HCT116 (cell line): Measurements from ENCODE around the gene GNB1. TPM values are rescaled to one million over a fixed set of nuclear protein-coding genes. Genes with fewer than 3 reads are reported as not detected.

Experiments
- ATAC-seq: fragments of 200-7000 bp; cut with Tn5 transposase; 2 replicates; pipeline ENCODE4 v1.9.1; 2020; ENCODE audit warnings: mild to moderate bottlenecking, moderate library complexity
- BruUV-seq: library from RNA; stranded (reverse); fragments of 400-500 nt; replicated peaks from 2 replicates; lab custom pipeline; 2021; lab: Mats Ljungman, UMichigan
- CTCF ChIA-PET: fragments of 300-600 bp; sonication (Branson Sonifier 250); formaldehyde crosslinking; loops from one replicate; lab custom pipeline; 2021; ENCODE audit warnings: antibody characterized with exemption; lab: Charles Lee
- POLR2A ChIA-PET: fragments of 300-600, 350-600 bp; sonication (Branson Sonifier 250); formaldehyde crosslinking; loops from one replicate; lab custom pipeline; 2021; ENCODE audit warnings: antibody characterized with exemption; lab: Charles Lee
- RAD21 ChIA-PET, 2 experiments: fragments of 300-600 bp; sonication (Branson Sonifier 250); formaldehyde crosslinking; loops; one replicate each; lab custom pipeline; 2023; ENCODE audit warnings: low total read pairs in 2 of 2; ENCODE audit not compliant: uncharacterized antibody in 2 of 2, unreplicated experiment in 2 of 2, low non-redundant PET in 1 of 2; lab: Charles Lee
- DNase-seq: peaks from one replicate; pipeline ENCODE4 v3.0.0-alpha.2; 2010; ENCODE audit warnings: low read depth, low spot score
- H2AFZ ChIP-seq: fragments of 200-600 bp; shearing (Covaris generic), sonication (generic); 2 replicates; pipeline ENCODE4 v1.6.1; 2017; ENCODE audit warnings: low read depth, mixed run types, mixed read lengths, antibody characterized with exemption, low read length; ENCODE audit not compliant: poor library complexity, severe bottlenecking
- H3K27ac ChIP-seq: 2 replicates; pipeline ENCODE4 v1.5.1; 2012; ENCODE audit warnings: low read depth, low read length
- H3K27me3 ChIP-seq: fragments of 200-600 bp; sonication (generic); 2 replicates; pipeline ENCODE4 v1.6.1; 2016; ENCODE audit warnings: mixed run types, low read length, mixed read lengths; ENCODE audit not compliant: insufficient read depth
- H3K36me3 ChIP-seq, 2 experiments: fragments of 200-500 bp in 1 of 2; fragments of 200-600 bp in 1 of 2; sonication (Bioruptor generic) in 1 of 2; sonication (generic) in 1 of 2; 2 replicates each; pipeline versions ENCODE4 v1.5.1 to v1.6.1; 2014 to 2016; ENCODE audit warnings: low read length in 2 of 2, inconsistent platforms in 1 of 2, mixed read lengths in 1 of 2, mixed run types in 1 of 2; ENCODE audit not compliant: insufficient read depth in 2 of 2, control insufficient read depth in 1 of 2
- H3K4me1 ChIP-seq, 2 experiments: fragments of 200-600 bp in 1 of 2; sonication (generic) in 1 of 2; 2 replicates each; pipeline versions ENCODE4 v1.5.1 to v1.6.1; 2012 to 2017; ENCODE audit warnings: low read length in 2 of 2, inconsistent platforms in 1 of 2, mild to moderate bottlenecking in 1 of 2, mixed read lengths in 1 of 2, mixed run types in 1 of 2, moderate library complexity in 1 of 2; ENCODE audit not compliant: insufficient read depth in 2 of 2, control insufficient read depth in 1 of 2
- H3K4me2 ChIP-seq: fragments of 200-600 bp; sonication (generic); 2 replicates; pipeline ENCODE4 v1.6.1; 2017; ENCODE audit warnings: mixed run types, low read length, mixed read lengths
- H3K4me3 ChIP-seq, 2 experiments: fragments of 200-600 bp in 1 of 2; sonication (generic) in 1 of 2; replicated peaks in 1 of 2; 2 replicates each; pipeline ENCODE4 v1.5.1; 2011 to 2016; ENCODE audit warnings: low read length in 2 of 2, control low read depth in 1 of 2, low read depth in 1 of 2, mild to moderate bottlenecking in 1 of 2, mixed read lengths in 1 of 2, mixed run types in 1 of 2
- H3K79me2 ChIP-seq: fragments of 200-600 bp; sonication (generic); 2 replicates; pipeline ENCODE4 v1.6.1; 2017; ENCODE audit warnings: mild to moderate bottlenecking, mixed run types, low read length, moderate library complexity, mixed read lengths; ENCODE audit not compliant: insufficient read depth
- H3K9ac ChIP-seq: fragments of 200-600 bp; sonication (generic); 2 replicates; pipeline ENCODE4 v1.6.1; 2016; ENCODE audit warnings: low read length, mixed read lengths
- H3K9me2 ChIP-seq: fragments of 200-600 bp; sonication (generic), shearing (Covaris generic); 2 replicates; pipeline ENCODE4 v1.6.1; 2017; ENCODE audit warnings: mixed run types, mild to moderate bottlenecking, moderate library complexity; ENCODE audit not compliant: insufficient read depth
- H3K9me3 ChIP-seq, 2 experiments: fragments of 200-500 bp in 1 of 2; fragments of 200-600 bp in 1 of 2; sonication (Bioruptor generic) in 1 of 2; sonication (generic) in 1 of 2; 2 replicates each; pipeline ENCODE4 v1.6.1; 2014 to 2017; ENCODE audit warnings: low read length in 2 of 2, mixed read lengths in 2 of 2, inconsistent platforms in 1 of 2, low read depth in 1 of 2, mild to moderate bottlenecking in 1 of 2, mixed run types in 1 of 2, moderate library complexity in 1 of 2; ENCODE audit not compliant: control insufficient read depth in 1 of 2, insufficient read depth in 1 of 2
- H4K20me1 ChIP-seq: fragments of 200-600 bp; sonication (generic), shearing (Covaris generic); 2 replicates; pipeline ENCODE4 v1.6.1; 2017; ENCODE audit warnings: mixed run types, mild to moderate bottlenecking, moderate library complexity; ENCODE audit not compliant: insufficient read depth
- CEBPB ChIP-seq: IDR thresholded peaks from 2 replicates; pipeline ENCODE4 v1.6.1; 2012; ENCODE audit warnings: low read depth
- EGR1 ChIP-seq: IDR thresholded peaks from 2 replicates; pipeline ENCODE4 v1.6.1; 2012; ENCODE audit warnings: low read depth
- ELF1 ChIP-seq: IDR thresholded peaks from 2 replicates; pipeline ENCODE4 v1.6.1; 2012; ENCODE audit warnings: low read depth, borderline replicate concordance
- EZH2phosphoT487 ChIP-seq: fragments of 200-600 bp; IDR thresholded peaks from 2 replicates; pipeline ENCODE4 v1.6.1; 2018; ENCODE audit warnings: antibody characterized with exemption, borderline replicate concordance
- FOSL1 ChIP-seq: IDR thresholded peaks from 2 replicates; pipeline ENCODE4 v1.6.1; 2012; ENCODE audit warnings: low read depth
- JUND ChIP-seq: IDR thresholded peaks from 2 replicates; pipeline ENCODE4 v1.6.1; 2012
- POLR2AphosphoS5 ChIP-seq: IDR thresholded peaks from 2 replicates; pipeline ENCODE4 v1.6.1; 2011; ENCODE audit warnings: mild to moderate bottlenecking, low read depth, low read length, moderate library complexity
- SIN3A ChIP-seq: IDR thresholded peaks from 2 replicates; pipeline ENCODE4 v1.6.1; 2012; ENCODE audit warnings: low read depth
- SP1 ChIP-seq: IDR thresholded peaks from 2 replicates; pipeline ENCODE4 v1.6.1; 2012; ENCODE audit warnings: low read depth
- SRF ChIP-seq: IDR thresholded peaks from 2 replicates; pipeline ENCODE4 v1.6.1; 2012; ENCODE audit warnings: low read depth
- TCF7L2 ChIP-seq: IDR thresholded peaks from 2 replicates; pipeline ENCODE4 v1.7.0; 2011; ENCODE audit warnings: borderline replicate concordance, inconsistent platforms; ENCODE audit not compliant: insufficient read depth, insufficient read length; ENCODE audit errors: extremely low read depth
- ZFX ChIP-seq: fragments of 450-650 bp; IDR thresholded peaks from 2 replicates; pipeline ENCODE4 v1.6.1; 2017
- ZNF274 ChIP-seq: fragments of 200-500 bp; sonication (Bioruptor generic); IDR thresholded peaks from 2 replicates; pipeline ENCODE4 v1.6.1; 2014; ENCODE audit warnings: mild to moderate bottlenecking, low read depth, low read length, inconsistent platforms
- intact Hi-C: fragments of 100-400 bp; cut with micrococcal nuclease; formaldehyde crosslinking; loops from 2 replicates; pipeline ENCODE4 v1.10.0; 2022
- total RNA-seq: library from RNA; stranded (reverse); gene quantifications from one replicate; pipeline ENCODE4 v1.2.1, GENCODE V29; 2021; ENCODE audit not compliant: unreplicated experiment
- TF ChIP-seq, protein P1 (sequence below), 3 experiments: fragments of 200-600 bp in 1 of 3; sonication (generic) in 1 of 3; IDR thresholded peaks in 2 of 3; conservative IDR thresholded peaks in 1 of 3; 2 replicates each; pipeline ENCODE4 v1.5.1; 2012 to 2017; ENCODE audit warnings: low read depth in 2 of 3, low read length in 2 of 3, antibody characterized with exemption in 1 of 3, borderline replicate concordance in 1 of 3, control low read depth in 1 of 3, mild to moderate bottlenecking in 1 of 3, mixed read lengths in 1 of 3, mixed run types in 1 of 3, moderate library complexity in 1 of 3; ENCODE audit not compliant: insufficient read depth in 1 of 3
- TF ChIP-seq, protein P2 (sequence below): IDR thresholded peaks from 2 replicates; pipeline ENCODE4 v1.6.1; 2012
- TF ChIP-seq, protein P3 (sequence below): IDR thresholded peaks from 2 replicates; pipeline ENCODE4 v1.6.1; 2011; ENCODE audit warnings: mild to moderate bottlenecking, low read length, moderate library complexity; ENCODE audit not compliant: insufficient replicate concordance; ENCODE audit errors: extremely low read depth

GNB1 gene
- total RNA-seq, 1 experiment from 2014 or later, result 371 TPM

DNA sequence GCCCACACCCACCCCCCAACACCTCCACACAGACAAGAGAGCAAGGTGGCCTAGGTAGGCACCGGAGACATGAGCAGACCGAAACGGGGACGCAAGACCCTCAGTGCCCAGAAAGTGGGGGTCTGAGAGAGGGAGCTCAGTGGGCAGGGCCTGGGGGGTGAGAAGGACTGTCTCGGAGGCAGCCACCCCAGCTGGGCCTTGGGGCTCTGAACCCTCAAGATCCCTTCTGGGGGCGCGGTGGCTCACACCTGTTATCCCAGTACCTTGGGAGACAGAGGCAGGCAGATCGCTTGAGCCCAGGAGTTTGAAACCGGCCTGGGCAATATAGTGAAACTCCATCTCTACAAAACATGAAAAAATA lies 9.1 kb upstream of the GNB1 start (continued):
- TF ChIP-seq SIN3A, result no peak
- TF ChIP-seq, protein P1, sequence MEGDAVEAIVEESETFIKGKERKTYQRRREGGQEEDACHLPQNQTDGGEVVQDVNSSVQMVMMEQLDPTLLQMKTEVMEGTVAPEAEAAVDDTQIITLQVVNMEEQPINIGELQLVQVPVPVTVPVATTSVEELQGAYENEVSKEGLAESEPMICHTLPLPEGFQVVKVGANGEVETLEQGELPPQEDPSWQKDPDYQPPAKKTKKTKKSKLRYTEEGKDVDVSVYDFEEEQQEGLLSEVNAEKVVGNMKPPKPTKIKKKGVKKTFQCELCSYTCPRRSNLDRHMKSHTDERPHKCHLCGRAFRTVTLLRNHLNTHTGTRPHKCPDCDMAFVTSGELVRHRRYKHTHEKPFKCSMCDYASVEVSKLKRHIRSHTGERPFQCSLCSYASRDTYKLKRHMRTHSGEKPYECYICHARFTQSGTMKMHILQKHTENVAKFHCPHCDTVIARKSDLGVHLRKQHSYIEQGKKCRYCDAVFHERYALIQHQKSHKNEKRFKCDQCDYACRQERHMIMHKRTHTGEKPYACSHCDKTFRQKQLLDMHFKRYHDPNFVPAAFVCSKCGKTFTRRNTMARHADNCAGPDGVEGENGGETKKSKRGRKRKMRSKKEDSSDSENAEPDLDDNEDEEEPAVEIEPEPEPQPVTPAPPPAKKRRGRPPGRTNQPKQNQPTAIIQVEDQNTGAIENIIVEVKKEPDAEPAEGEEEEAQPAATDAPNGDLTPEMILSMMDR (IDR thresholded peaks at IDR 0.05 in 2 of 3, conservative IDR thresholded peaks at IDR 0.05 in 1 of 3; ENCODE audit: borderline replicate concordance in 1 of 3, insufficient read depth in 1 of 3, low read depth in 2 of 3, low read length in 2 of 3), result no peak
- TF ChIP-seq ZFX, result no peak
- TF ChIP-seq FOSL1, result no peak
- no peak for TF ChIP-seq TCF7L2
- no peak for TF ChIP-seq CEBPB
- TF ChIP-seq SRF, result no peak
- TF ChIP-seq POLR2AphosphoS5, result no peak

DNA sequence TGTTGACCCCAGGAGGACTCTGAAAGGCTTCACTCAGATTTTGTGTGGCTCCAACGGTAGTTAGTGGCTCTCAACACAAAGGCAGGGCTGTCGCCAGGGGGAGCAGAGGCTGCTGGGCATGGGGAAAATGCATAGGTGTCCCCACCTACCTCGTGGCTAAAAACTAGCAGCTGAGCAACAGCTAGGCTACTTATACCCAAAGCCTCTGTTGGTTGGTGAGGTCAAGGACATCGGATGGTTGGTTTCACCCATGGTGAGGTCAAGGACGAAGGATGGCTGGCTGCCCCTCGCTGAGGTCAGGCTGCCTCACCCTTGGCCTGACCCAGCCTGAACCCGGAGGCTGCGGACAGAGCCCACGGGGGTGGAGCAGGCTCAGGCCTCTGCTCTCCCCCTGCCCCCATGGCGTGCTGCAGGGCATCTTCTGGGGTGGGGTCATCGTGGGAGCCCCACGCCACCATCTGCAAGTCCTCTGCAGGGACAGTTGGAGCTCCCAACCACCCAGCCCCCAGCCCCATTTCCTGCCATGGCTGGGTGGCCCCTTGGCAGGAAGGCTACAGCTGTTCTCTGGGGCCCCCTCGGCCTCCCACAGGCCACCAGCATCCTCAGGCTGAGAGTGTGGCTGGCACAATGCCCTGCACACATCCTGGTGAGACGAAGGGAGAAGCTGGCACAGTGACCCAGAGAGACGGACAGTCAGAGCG lies 8.5 kb upstream of the GNB1 start:
- H3K9me2 ChIP-seq, result no peaks in the 10 kb centered on the region
- BruUV-seq, result no TSS peak
- ChIA-PET RAD21 (interaction anchor here in 1 of 2 experiments (1.1 kb wide), 1 partner anchor 9 kb away, joined by 3 read pairs; no protein-coding TSS in a partner anchor), POLR2A (no interaction called here), CTCF (interaction anchor here (2.2 kb wide), 1 partner anchor 9 kb away, joined by 9 read pairs; no protein-coding TSS in a partner anchor)
- intact Hi-C loops, result no loop called here
- H3K9me3 ChIP-seq, result no peaks in the 10 kb centered on the region
- no peak for ATAC-seq
- TF ChIP-seq SP1 (no peak), FOSL1 (no peak), ELF1 (no peak), EZH2phosphoT487 (no peak), JUND (no peak), EGR1 (no peak), SRF (no peak), TCF7L2 (no peak), CEBPB (no peak), ZNF274 (no peak)
- TF ChIP-seq, protein P2, sequence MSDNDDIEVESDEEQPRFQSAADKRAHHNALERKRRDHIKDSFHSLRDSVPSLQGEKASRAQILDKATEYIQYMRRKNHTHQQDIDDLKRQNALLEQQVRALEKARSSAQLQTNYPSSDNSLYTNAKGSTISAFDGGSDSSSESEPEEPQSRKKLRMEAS, result no peak
- TF ChIP-seq, protein P3, sequence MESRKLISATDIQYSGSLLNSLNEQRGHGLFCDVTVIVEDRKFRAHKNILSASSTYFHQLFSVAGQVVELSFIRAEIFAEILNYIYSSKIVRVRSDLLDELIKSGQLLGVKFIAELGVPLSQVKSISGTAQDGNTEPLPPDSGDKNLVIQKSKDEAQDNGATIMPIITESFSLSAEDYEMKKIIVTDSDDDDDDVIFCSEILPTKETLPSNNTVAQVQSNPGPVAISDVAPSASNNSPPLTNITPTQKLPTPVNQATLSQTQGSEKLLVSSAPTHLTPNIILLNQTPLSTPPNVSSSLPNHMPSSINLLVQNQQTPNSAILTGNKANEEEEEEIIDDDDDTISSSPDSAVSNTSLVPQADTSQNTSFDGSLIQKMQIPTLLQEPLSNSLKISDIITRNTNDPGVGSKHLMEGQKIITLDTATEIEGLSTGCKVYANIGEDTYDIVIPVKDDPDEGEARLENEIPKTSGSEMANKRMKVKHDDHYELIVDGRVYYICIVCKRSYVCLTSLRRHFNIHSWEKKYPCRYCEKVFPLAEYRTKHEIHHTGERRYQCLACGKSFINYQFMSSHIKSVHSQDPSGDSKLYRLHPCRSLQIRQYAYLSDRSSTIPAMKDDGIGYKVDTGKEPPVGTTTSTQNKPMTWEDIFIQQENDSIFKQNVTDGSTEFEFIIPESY, result no peak
- no peak overlapping the region for H3K4me2 ChIP-seq
- no peak overlapping the region for H3K27ac ChIP-seq
- no peaks in the 10 kb centered on the region for H3K36me3 ChIP-seq
- H3K27me3 ChIP-seq, result no peaks in the 10 kb centered on the region
- no peaks in the 10 kb centered on the region for H4K20me1 ChIP-seq
- H3K4me3 ChIP-seq, result no peak overlapping the region
- peaks cover 19 to 30% of the 10 kb centered on the region in 2 experiments for H3K4me1 ChIP-seq
- H3K79me2 ChIP-seq, result no peaks in the 10 kb centered on the region
- no peak overlapping the region for H2AFZ ChIP-seq
- no peak for DNase-seq
- H3K9ac ChIP-seq, result no peak overlapping the region
